Adrenal gland (tissue), 5 donors: Measurements from ENCODE around the gene BCL11B.

ENCODE experiments used
- POLR2A ChIP-seq, 2 donors: fragments of 450-650 bp; IDR thresholded peaks; one replicate each; pipeline ENCODE4 v1.6.1; 2017; ENCODE audit warnings: antibody characterized with exemption in 2 of 2, mild to moderate bottlenecking in 2 of 2, moderate library complexity in 1 of 2
- TF ChIP-seq, protein P1 (sequence below), 6 experiments: fragments of 450-650 bp in 4 of 6; fragments of 200-600 bp in 2 of 6; sonication (generic) in 1 of 6; IDR thresholded peaks; 1 replicate in 5 of 6; 2 replicates in 1 of 6; pipeline versions ENCODE4 v1.5.1 to v1.8.0; 2016 to 2021; ENCODE audit warnings: antibody characterized with exemption in 6 of 6, mild to moderate bottlenecking in 2 of 6, moderate library complexity in 1 of 6
- donor health status: DM: no; HTN: no; CAD: no.

DNA sequence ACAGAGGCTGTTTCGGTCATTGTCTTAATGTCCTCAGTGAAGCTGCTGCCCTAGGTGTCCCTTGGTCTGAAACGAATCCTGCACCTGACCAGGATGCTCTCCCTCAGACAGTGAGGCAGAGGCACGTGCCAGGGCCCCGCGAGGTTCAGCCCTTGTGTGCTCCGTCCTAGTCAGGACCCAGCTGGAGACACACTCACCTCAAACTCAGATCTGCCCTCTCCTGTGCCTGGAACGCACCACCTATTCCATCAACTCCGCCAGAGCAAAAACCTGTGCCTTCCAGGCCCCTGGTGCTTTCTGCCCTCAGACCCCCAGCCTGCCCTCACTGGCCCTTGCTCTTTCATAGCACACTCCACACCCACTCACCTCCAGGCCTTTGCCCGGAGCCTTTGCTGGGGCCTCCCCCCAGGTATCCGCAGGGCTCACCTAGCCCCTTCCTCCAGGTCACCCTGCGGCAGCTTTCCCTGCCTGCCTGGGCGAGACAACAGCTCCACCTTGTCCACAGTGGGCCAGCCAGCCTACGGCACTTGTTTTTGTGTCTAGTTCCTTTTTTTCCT, 150.6 kb downstream of the BCL11B start:
- TF ChIP-seq, protein P1, sequence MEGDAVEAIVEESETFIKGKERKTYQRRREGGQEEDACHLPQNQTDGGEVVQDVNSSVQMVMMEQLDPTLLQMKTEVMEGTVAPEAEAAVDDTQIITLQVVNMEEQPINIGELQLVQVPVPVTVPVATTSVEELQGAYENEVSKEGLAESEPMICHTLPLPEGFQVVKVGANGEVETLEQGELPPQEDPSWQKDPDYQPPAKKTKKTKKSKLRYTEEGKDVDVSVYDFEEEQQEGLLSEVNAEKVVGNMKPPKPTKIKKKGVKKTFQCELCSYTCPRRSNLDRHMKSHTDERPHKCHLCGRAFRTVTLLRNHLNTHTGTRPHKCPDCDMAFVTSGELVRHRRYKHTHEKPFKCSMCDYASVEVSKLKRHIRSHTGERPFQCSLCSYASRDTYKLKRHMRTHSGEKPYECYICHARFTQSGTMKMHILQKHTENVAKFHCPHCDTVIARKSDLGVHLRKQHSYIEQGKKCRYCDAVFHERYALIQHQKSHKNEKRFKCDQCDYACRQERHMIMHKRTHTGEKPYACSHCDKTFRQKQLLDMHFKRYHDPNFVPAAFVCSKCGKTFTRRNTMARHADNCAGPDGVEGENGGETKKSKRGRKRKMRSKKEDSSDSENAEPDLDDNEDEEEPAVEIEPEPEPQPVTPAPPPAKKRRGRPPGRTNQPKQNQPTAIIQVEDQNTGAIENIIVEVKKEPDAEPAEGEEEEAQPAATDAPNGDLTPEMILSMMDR (IDR thresholded peaks at IDR 0.05): no peak
- TF ChIP-seq POLR2A (IDR thresholded peaks at IDR 0.05): no peak
